ENCODE data around the gene CGGBP1. TPM values are rescaled to one million over a fixed set of nuclear protein-coding genes. Genes with fewer than 3 reads are reported as not detected.

CGGBP1 gene
- total and polyA plus RNA-seq, 2 donors (not counting 1 experiment from before 2014, with no cell fraction given): 57.3 to 121 TPM

DNA sequence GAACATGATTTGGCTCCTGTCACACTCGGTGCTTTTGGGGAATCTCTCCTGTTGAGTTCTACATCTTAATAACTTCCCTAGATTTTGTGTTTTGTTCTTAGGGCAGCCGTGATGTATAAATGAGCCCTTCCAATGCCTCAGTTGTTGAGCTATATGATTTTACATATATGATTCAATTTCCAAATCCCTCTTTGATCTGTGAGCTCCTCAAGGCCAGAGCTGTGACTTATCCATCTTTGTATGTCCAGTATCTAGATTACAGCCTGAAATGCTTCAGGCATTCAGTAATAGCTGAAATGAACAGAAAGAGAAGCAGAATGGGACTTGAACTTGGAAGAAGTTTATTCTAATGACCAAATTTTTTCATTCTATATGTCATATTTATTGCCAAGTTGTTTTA lies 26.6 kb downstream of the CGGBP1 start:
- Histone ChIP-seq H3K79me2 (ENCODE audit: control insufficient read depth, insufficient read depth, low read length) (no peaks in the 10 kb centered on the region), H4K20me1 (ENCODE audit: control insufficient read depth, insufficient read depth, low read length, poor library complexity, severe bottlenecking) (no peaks in the 10 kb centered on the region), H2AFZ (ENCODE audit: insufficient read depth, low read depth, low read length, poor library complexity, severe bottlenecking) (peak overlapping the region; percentile 88), H3K36me3 (replicated peaks in 1 of 2; ENCODE audit: control extremely low read depth in 1 of 2, control insufficient read depth in 1 of 2, extremely low read depth in 1 of 2, insufficient read depth in 2 of 2, low read length in 1 of 2) (no peaks in the 10 kb centered on the region), H3K4me1 (ENCODE audit: control insufficient read depth in 2 of 2, insufficient read depth in 2 of 2, low read length in 2 of 2) (peaks cover 15 to 25% of the 10 kb centered on the region in 2 donors), H3K27me3 (replicated peaks in 1 of 4; ENCODE audit: control extremely low read depth in 1 of 4, control insufficient read depth in 3 of 4, insufficient read depth in 4 of 4, low read length in 3 of 4) (no peaks in the 10 kb centered on the region), H3K9ac (ENCODE audit: low read length) (peak overlapping the region; percentile 65), H3K27ac (ENCODE audit: low read length in 2 of 2) (peak overlapping the region; percentile 40 to 52), H3K4me3 (ENCODE audit: control extremely low read depth in 1 of 5, extremely low read depth in 1 of 5, insufficient read depth in 1 of 5, low read depth in 2 of 5, low read length in 4 of 5) (peak overlapping the region; percentile 21 to 71 (median 46)), H3K9me3 (ENCODE audit: control extremely low read depth in 1 of 3, control insufficient read depth in 2 of 3, insufficient read depth in 1 of 3, low read length in 2 of 3) (no peaks in the 10 kb centered on the region), H3K4me2 (replicated peaks; ENCODE audit: low read depth, low read length, poor library complexity, severe bottlenecking) (peak overlapping the region; percentile 75)
- DNase-seq (no peak), ATAC-seq (ENCODE audit: low read depth) (no peak)
- POLR2A ChIA-PET: interaction anchor here (1.3 kb wide), 1 partner anchor 26 kb away, joined by 6 read pairs; the partner anchor contains the start of genes CGGBP1 and ZNF654
- Mint-ChIP-seq H3K27ac (peak overlapping the region; percentile 87), H3K4me3 (peak overlapping the region; percentile 90), H3K27me3 (no peaks in the 10 kb centered on the region), H3K4me1 (peaks cover 36% of the 10 kb centered on the region), H3K9me3 (ENCODE audit: insufficient read depth) (no peaks in the 10 kb centered on the region)
- no CpG with 5 or more reads among the region's 2 CpGs for WGBS (ENCODE audit: insufficient coverage)
- intact Hi-C loops (cut with micrococcal nuclease): loop anchor here (1.0 kb wide), 1 partner anchor 27 kb away; the partner anchor contains the start of genes CGGBP1 and ZNF654
- CTCF ChIA-PET: interaction anchor here (0.6 to 1.7 kb wide), 3 partner anchors 26 to 81 kb away, joined by 3 to 7 read pairs (median 3); partner anchors contain the start of genes CGGBP1 and ZNF654
- TF ChIP-seq EZH2 (IDR thresholded peaks at IDR 0.05; ENCODE audit: borderline replicate concordance, insufficient read depth, low read depth, low read length, poor library complexity, severe bottlenecking): no peak
- TF ChIP-seq, protein P1, sequence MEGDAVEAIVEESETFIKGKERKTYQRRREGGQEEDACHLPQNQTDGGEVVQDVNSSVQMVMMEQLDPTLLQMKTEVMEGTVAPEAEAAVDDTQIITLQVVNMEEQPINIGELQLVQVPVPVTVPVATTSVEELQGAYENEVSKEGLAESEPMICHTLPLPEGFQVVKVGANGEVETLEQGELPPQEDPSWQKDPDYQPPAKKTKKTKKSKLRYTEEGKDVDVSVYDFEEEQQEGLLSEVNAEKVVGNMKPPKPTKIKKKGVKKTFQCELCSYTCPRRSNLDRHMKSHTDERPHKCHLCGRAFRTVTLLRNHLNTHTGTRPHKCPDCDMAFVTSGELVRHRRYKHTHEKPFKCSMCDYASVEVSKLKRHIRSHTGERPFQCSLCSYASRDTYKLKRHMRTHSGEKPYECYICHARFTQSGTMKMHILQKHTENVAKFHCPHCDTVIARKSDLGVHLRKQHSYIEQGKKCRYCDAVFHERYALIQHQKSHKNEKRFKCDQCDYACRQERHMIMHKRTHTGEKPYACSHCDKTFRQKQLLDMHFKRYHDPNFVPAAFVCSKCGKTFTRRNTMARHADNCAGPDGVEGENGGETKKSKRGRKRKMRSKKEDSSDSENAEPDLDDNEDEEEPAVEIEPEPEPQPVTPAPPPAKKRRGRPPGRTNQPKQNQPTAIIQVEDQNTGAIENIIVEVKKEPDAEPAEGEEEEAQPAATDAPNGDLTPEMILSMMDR (IDR thresholded peaks at IDR 0.05): no peak

DNA sequence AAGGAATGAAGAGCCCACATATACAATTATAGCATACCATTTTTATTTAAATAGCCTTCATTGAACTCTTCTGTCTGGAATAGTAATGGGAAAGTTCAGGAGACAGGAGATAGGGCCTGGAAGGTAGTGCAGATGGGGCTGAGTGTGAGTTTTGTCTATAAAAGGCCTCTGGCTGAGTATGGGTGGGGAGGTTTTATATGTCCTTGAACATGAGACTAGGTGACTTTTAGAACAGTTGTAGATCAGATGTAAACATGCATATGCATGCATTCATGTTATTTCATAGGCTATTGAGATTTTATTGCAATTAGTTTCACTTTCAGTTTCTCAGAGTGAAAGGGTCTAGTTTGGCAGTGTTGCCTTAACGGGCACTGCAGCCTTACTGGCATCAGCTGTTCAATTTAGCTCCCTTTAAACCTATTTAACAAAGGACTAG lies 27.1 kb downstream of the CGGBP1 start:
- H3K9ac ChIP-seq (ENCODE audit: low read length): peak overlapping the region; percentile 65
- no peaks in the 10 kb centered on the region for H3K27me3 ChIP-seq (replicated peaks in 1 of 4; ENCODE audit: control extremely low read depth in 1 of 4, control insufficient read depth in 3 of 4, insufficient read depth in 4 of 4, low read length in 3 of 4)
- H3K4me1 ChIP-seq (ENCODE audit: control insufficient read depth in 2 of 2, insufficient read depth in 2 of 2, low read length in 2 of 2): peaks cover 15 to 25% of the 10 kb centered on the region in 2 donors
- peak overlapping the region; percentile 40 to 52 for H3K27ac ChIP-seq (ENCODE audit: low read length in 2 of 2)
- CTCF ChIA-PET: interaction anchor here (0.6 to 1.7 kb wide), 3 partner anchors 27 to 82 kb away, joined by 3 to 7 read pairs (median 3); partner anchors contain the start of genes CGGBP1 and ZNF654
- WGBS (ENCODE audit: insufficient coverage): 0% methylated on average over 1 of the region's 1 CpG
- no peak for TF ChIP-seq EZH2 (IDR thresholded peaks at IDR 0.05; ENCODE audit: borderline replicate concordance, insufficient read depth, low read depth, low read length, poor library complexity, severe bottlenecking)
- TF ChIP-seq, protein P1 (IDR thresholded peaks at IDR 0.05): no peak
- no peaks in the 10 kb centered on the region for H3K9me3 Mint-ChIP-seq (ENCODE audit: insufficient read depth)
- ATAC-seq (ENCODE audit: low read depth) (peak; percentile 83), DNase-seq (peak; percentile 67)
- H3K27me3 Mint-ChIP-seq: no peaks in the 10 kb centered on the region
- H3K4me3 Mint-ChIP-seq: peak overlapping the region; percentile 90
- peaks cover 36% of the 10 kb centered on the region for H3K4me1 Mint-ChIP-seq
- peak overlapping the region; percentile 75 for H3K4me2 ChIP-seq (replicated peaks; ENCODE audit: low read depth, low read length, poor library complexity, severe bottlenecking)
- H3K9me3 ChIP-seq (ENCODE audit: control extremely low read depth in 1 of 3, control insufficient read depth in 2 of 3, insufficient read depth in 1 of 3, low read length in 2 of 3): no peaks in the 10 kb centered on the region
- no peaks in the 10 kb centered on the region for H3K36me3 ChIP-seq (replicated peaks in 1 of 2; ENCODE audit: control extremely low read depth in 1 of 2, control insufficient read depth in 1 of 2, extremely low read depth in 1 of 2, insufficient read depth in 2 of 2, low read length in 1 of 2)
- peak overlapping the region; percentile 21 to 71 (median 46) for H3K4me3 ChIP-seq (ENCODE audit: control extremely low read depth in 1 of 5, extremely low read depth in 1 of 5, insufficient read depth in 1 of 5, low read depth in 2 of 5, low read length in 4 of 5)
- H2AFZ ChIP-seq (ENCODE audit: insufficient read depth, low read depth, low read length, poor library complexity, severe bottlenecking): peak overlapping the region; percentile 88
- peak overlapping the region; percentile 82 for H3K27ac Mint-ChIP-seq
- no peaks in the 10 kb centered on the region for H3K79me2 ChIP-seq (ENCODE audit: control insufficient read depth, insufficient read depth, low read length)
- no peaks in the 10 kb centered on the region for H4K20me1 ChIP-seq (ENCODE audit: control insufficient read depth, insufficient read depth, low read length, poor library complexity, severe bottlenecking)
- POLR2A ChIA-PET: interaction anchor here (1.3 kb wide), 1 partner anchor 27 kb away, joined by 6 read pairs; the partner anchor contains the start of genes CGGBP1 and ZNF654
- intact Hi-C loops (cut with micrococcal nuclease): loop anchor here (1.0 kb wide), 1 partner anchor 28 kb away; the partner anchor contains the start of genes CGGBP1 and ZNF654
